Measurements from ENCODE around the gene CGNL1. TPM values are rescaled to one million over a fixed set of nuclear protein-coding genes. Genes with fewer than 3 reads are reported as not detected.

Gene CGNL1
- total RNA-seq, 6 experiments from 2014 or later: 23.6 to 54.5 (median 42.9) TPM

DNA sequence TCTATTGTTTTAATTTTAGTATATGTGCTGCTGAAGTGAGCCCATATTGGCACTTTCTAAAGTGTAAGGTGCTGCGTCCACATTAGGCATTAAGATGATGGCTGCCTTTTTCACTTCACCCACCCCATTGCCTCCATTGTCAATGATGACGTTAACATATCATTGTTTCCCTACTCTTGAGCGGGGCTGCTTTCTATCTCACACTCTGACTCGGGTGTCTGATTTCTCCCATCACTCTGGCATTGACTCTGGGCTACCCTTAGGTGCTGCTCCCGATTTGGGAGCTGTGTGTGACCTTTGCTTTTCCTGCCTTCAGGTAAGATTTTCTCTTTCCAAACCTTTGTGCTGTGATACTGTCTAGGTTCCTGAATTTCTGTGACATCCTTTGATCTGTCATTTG lies 28.8 kb downstream of the CGNL1 start:
- H3K27ac ChIP-seq: no peak overlapping the region
- DNase-seq: no peak
- intact Hi-C loops (cut with DNase I): no loop called here
- H3K4me3 ChIP-seq: no peak overlapping the region
- H3K9me3 ChIP-seq: no peaks in the 10 kb centered on the region
- peaks cover 0 to 4% (median 0%) of the 10 kb centered on the region in 4 donors for H3K36me3 ChIP-seq
- H3K27me3 ChIP-seq: no peaks in the 10 kb centered on the region
- 25% methylated on average over 3 of the region's 5 CpGs for WGBS (ENCODE audit: insufficient coverage, low coverage, low lambda C conversion rate, missing lambda C conversion rate)
- TF ChIP-seq, protein P1, sequence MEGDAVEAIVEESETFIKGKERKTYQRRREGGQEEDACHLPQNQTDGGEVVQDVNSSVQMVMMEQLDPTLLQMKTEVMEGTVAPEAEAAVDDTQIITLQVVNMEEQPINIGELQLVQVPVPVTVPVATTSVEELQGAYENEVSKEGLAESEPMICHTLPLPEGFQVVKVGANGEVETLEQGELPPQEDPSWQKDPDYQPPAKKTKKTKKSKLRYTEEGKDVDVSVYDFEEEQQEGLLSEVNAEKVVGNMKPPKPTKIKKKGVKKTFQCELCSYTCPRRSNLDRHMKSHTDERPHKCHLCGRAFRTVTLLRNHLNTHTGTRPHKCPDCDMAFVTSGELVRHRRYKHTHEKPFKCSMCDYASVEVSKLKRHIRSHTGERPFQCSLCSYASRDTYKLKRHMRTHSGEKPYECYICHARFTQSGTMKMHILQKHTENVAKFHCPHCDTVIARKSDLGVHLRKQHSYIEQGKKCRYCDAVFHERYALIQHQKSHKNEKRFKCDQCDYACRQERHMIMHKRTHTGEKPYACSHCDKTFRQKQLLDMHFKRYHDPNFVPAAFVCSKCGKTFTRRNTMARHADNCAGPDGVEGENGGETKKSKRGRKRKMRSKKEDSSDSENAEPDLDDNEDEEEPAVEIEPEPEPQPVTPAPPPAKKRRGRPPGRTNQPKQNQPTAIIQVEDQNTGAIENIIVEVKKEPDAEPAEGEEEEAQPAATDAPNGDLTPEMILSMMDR (IDR thresholded peaks at IDR 0.05): no peak
- TF ChIP-seq POLR2A (IDR thresholded peaks at IDR 0.05): no peak
- no peak for ATAC-seq
- peaks cover 0 to 5% (median 2%) of the 10 kb centered on the region in 4 donors for H3K4me1 ChIP-seq

GRCh38 chr15:57406062-57406772 lies 29.9 kb downstream of the CGNL1 start:
- 61% methylated on average over 6 of the region's 7 CpGs for WGBS (ENCODE audit: insufficient coverage, low coverage, low lambda C conversion rate, missing lambda C conversion rate)
- no peak overlapping the region for H3K4me3 ChIP-seq
- no peaks in the 10 kb centered on the region for H3K27me3 ChIP-seq
- intact Hi-C loops (cut with DNase I): no loop called here
- TF ChIP-seq, protein P1 (IDR thresholded peaks at IDR 0.05): no peak
- no peak for TF ChIP-seq POLR2A (IDR thresholded peaks at IDR 0.05)
- ATAC-seq (peak; percentile 33 to 73 (median 67)), DNase-seq (no peak)
- no peaks in the 10 kb centered on the region for H3K9me3 ChIP-seq
- peaks cover 0 to 7% (median 2%) of the 10 kb centered on the region in 4 donors for H3K4me1 ChIP-seq
- peak overlapping the region; percentile 1 to 39 (median 18) for H3K27ac ChIP-seq
- H3K36me3 ChIP-seq: peaks cover 0 to 4% (median 0%) of the 10 kb centered on the region in 4 donors

DNA sequence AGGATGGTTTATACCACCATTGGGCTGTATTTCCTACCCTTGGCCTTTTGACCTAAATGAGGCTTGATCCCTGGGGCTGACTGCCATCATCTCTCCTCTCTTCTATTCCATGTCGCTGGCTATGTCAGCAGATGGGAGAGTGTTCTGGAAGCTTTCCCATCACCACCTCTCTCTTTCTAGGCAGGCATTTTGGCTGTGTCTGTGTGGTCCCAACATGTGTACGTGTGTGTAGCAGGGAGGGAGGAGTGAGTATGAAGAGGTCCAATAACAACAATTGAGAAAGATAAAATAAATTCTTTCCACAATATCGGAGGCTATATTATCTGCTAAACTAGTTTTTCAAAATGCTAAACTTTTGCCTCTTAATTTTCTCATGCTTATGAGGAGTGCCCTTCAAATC lies 34.1 kb downstream of the CGNL1 start:
- TF ChIP-seq, protein P1 (IDR thresholded peaks at IDR 0.05): no peak
- no peak for TF ChIP-seq POLR2A (IDR thresholded peaks at IDR 0.05)
- Histone ChIP-seq H3K9me3 (no peaks in the 10 kb centered on the region), H3K4me1 (peaks cover 0 to 23% (median 8%) of the 10 kb centered on the region in 4 donors), H3K4me3 (no peak overlapping the region), H3K36me3 (peaks cover 0 to 4% (median 0%) of the 10 kb centered on the region in 4 donors), H3K27me3 (no peaks in the 10 kb centered on the region), H3K27ac (no peak overlapping the region)
- 20% methylated on average over 3 of the region's 3 CpGs for WGBS (ENCODE audit: insufficient coverage, low coverage, low lambda C conversion rate, missing lambda C conversion rate)
- DNase-seq: no peak
- no peak for ATAC-seq
- intact Hi-C loops (cut with DNase I): no loop called here

GRCh38 chr15:57411945-57412768 lies 35.9 kb downstream of the CGNL1 start:
- no peaks in the 10 kb centered on the region for H3K27me3 ChIP-seq
- ATAC-seq: peak; percentile 63 to 72 (median 66)
- 41% methylated on average over 10 of the region's 12 CpGs for WGBS (ENCODE audit: insufficient coverage, low coverage, low lambda C conversion rate, missing lambda C conversion rate)
- H3K4me1 ChIP-seq: peaks cover 0 to 18% (median 6%) of the 10 kb centered on the region in 4 donors
- intact Hi-C loops (cut with DNase I): no loop called here
- TF ChIP-seq POLR2A (IDR thresholded peaks at IDR 0.05): no peak
- TF ChIP-seq, protein P1 (IDR thresholded peaks at IDR 0.05): no peak
- H3K27ac ChIP-seq: peak overlapping the region; percentile 8 to 51 (median 48)
- no peak overlapping the region for H3K4me3 ChIP-seq
- H3K36me3 ChIP-seq: peaks cover 0 to 4% (median 0%) of the 10 kb centered on the region in 4 donors
- no peaks in the 10 kb centered on the region for H3K9me3 ChIP-seq
- DNase-seq: peak in 1 of 3 donors; percentile 58
